Spleen (tissue), 7 donors: ENCODE results near the gene OR52M1.

Experiments used
- CTCF ChIP-seq, 11 experiments: fragments of 200-600 bp in 7 of 11; fragments of 450-650 bp in 4 of 11; sonication (generic) in 4 of 11; IDR thresholded peaks in 8 of 11; conservative IDR thresholded peaks in 3 of 11; 1 replicate in 7 of 11; 2 replicates in 4 of 11; pipeline versions ENCODE4 v1.4.0 to v1.8.0; 2016 to 2021; ENCODE audit warnings: antibody characterized with exemption in 11 of 11, inconsistent platforms in 4 of 11, mild to moderate bottlenecking in 1 of 11
- POLR2AphosphoS5 ChIP-seq, 3 donors: sonication (generic); formaldehyde crosslinking; IDR thresholded peaks; one replicate each; pipeline ENCODE4 v1.5.1; 2017; ENCODE audit warnings: antibody characterized with exemption in 3 of 3
- donor health status: DM: no; HTN: no; CAD: no; lungs with moderate emphysema.
- donor health status: DM: no; HTN: no; CAD: no.
- donor health status: DM: no; HTN: no; CAD: no.

- TF ChIP-seq POLR2AphosphoS5 (IDR thresholded peaks at IDR 0.05) (no peak), CTCF (IDR thresholded peaks at IDR 0.05 in 8 of 11, conservative IDR thresholded peaks at IDR 0.05 in 3 of 11) (no peak)
Observed at GRCh38 chr11:4495986-4496385, 49.0 kb upstream of the OR52M1 start.
